Esophagus muscularis mucosa (tissue), 3 donors: ENCODE measurements around the gene TTC32.

Source experiments
- POLR2A ChIP-seq: fragments of 450-650 bp; IDR thresholded peaks from one replicate; pipeline ENCODE4 v1.6.1; 2017; ENCODE audit warnings: antibody characterized with exemption, moderate library complexity, mild to moderate bottlenecking, low read depth
- POLR2AphosphoS5 ChIP-seq, 2 donors: sonication (generic); formaldehyde crosslinking; IDR thresholded peaks; one replicate each; pipeline ENCODE4 v1.6.1; 2017; ENCODE audit warnings: antibody characterized with exemption in 2 of 2
- TF ChIP-seq, protein P1 (sequence below), 3 experiments: fragments of 200-600 bp in 2 of 3; fragments of 450-650 bp in 1 of 3; sonication (generic) in 2 of 3; IDR thresholded peaks; one replicate each; pipeline ENCODE4 v1.5.1; 2017 to 2019; ENCODE audit warnings: antibody characterized with exemption in 3 of 3, mild to moderate bottlenecking in 2 of 3, moderate library complexity in 1 of 3

DNA sequence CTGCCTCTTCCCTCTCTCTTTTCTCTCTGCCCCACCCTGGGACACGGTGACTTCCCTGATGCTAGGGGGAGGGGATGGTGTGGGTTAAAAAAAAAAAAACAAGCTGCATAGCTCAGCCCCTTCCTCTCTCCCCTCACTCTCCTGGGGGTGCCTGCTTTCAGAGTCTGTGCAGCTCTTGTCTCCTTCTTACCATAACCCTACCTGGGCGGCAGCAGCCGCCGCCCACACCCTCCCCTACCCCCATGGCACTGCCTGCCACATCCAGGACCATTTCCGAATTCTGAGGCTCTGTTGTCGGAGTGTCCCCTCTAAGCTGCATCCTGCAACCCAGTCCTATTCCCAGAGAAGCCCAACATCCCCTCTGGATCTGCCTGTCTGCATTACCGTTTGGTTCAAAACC, 16.0 kb downstream of the TTC32 start:
- TF ChIP-seq POLR2AphosphoS5 (IDR thresholded peaks at IDR 0.05) (no peak), POLR2A (no peak)
- TF ChIP-seq, protein P1, sequence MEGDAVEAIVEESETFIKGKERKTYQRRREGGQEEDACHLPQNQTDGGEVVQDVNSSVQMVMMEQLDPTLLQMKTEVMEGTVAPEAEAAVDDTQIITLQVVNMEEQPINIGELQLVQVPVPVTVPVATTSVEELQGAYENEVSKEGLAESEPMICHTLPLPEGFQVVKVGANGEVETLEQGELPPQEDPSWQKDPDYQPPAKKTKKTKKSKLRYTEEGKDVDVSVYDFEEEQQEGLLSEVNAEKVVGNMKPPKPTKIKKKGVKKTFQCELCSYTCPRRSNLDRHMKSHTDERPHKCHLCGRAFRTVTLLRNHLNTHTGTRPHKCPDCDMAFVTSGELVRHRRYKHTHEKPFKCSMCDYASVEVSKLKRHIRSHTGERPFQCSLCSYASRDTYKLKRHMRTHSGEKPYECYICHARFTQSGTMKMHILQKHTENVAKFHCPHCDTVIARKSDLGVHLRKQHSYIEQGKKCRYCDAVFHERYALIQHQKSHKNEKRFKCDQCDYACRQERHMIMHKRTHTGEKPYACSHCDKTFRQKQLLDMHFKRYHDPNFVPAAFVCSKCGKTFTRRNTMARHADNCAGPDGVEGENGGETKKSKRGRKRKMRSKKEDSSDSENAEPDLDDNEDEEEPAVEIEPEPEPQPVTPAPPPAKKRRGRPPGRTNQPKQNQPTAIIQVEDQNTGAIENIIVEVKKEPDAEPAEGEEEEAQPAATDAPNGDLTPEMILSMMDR (IDR thresholded peaks at IDR 0.05): no peak
